Measurements from ENCODE around the gene TTC13.

The TTC13 gene

GRCh38 chr1:230936475-230936874 lies 42.2 kb downstream of the TTC13 start:
- ChIA-PET POLR2A (no interaction called here), CTCF (no interaction called here)
- no peak for DNase-seq (ENCODE audit: extremely low spot score)
- TF ChIP-seq CTCF (IDR thresholded peaks at IDR 0.05; ENCODE audit: control extremely low read depth, extremely low read depth, low read depth, missing control alignments) = no peak

- no peak for TF ChIP-seq CTCF (IDR thresholded peaks at IDR 0.05; ENCODE audit: control extremely low read depth, extremely low read depth, low read depth, missing control alignments)
- DNase-seq (ENCODE audit: extremely low spot score) = no peak
- CTCF ChIA-PET = interaction anchor here (1.1 kb wide), 2 partner anchors 18 to 19 kb away, joined by 3 read pairs; no protein-coding TSS in a partner anchor
- POLR2A ChIA-PET = no interaction called here
Observed at GRCh38 chr1:230935852-230936251, 42.8 kb downstream of the TTC13 start.

- no peak for DNase-seq (ENCODE audit: extremely low spot score)
- no peak for TF ChIP-seq CTCF (IDR thresholded peaks at IDR 0.05; ENCODE audit: control extremely low read depth, extremely low read depth, low read depth, missing control alignments)
- ChIA-PET CTCF (no interaction called here), POLR2A (no interaction called here)
Observed at GRCh38 chr1:230930986-230931385, 47.7 kb downstream of the TTC13 start.

GRCh38 chr1:230926182-230926581 lies 52.5 kb downstream of the TTC13 start:
- no peak for TF ChIP-seq CTCF (IDR thresholded peaks at IDR 0.05; ENCODE audit: control extremely low read depth, extremely low read depth, low read depth, missing control alignments)
- ChIA-PET CTCF (interaction anchor here (1.1 kb wide), 2 partner anchors 10 to 285 kb away, joined by 3 read pairs; no protein-coding TSS in a partner anchor), POLR2A (no interaction called here)
- no peak for DNase-seq (ENCODE audit: extremely low spot score)

- no peak for TF ChIP-seq CTCF (IDR thresholded peaks at IDR 0.05; ENCODE audit: control extremely low read depth, extremely low read depth, low read depth, missing control alignments)
- ChIA-PET CTCF (interaction anchor here (1.1 kb wide), 2 partner anchors 9 to 285 kb away, joined by 3 read pairs; no protein-coding TSS in a partner anchor), POLR2A (no interaction called here)
- DNase-seq (ENCODE audit: extremely low spot score) = no peak
Observed at GRCh38 chr1:230925608-230926007, 53.1 kb downstream of the TTC13 start.

GRCh38 chr1:230923176-230923575 lies 55.5 kb downstream of the TTC13 start:
- ChIA-PET POLR2A (no interaction called here), CTCF (interaction anchor here (1.0 kb wide), 1 partner anchor 10 kb away, joined by 3 read pairs; no protein-coding TSS in a partner anchor)
- DNase-seq (ENCODE audit: extremely low spot score) = no peak
- no peak for TF ChIP-seq CTCF (IDR thresholded peaks at IDR 0.05; ENCODE audit: control extremely low read depth, extremely low read depth, low read depth, missing control alignments)

- ChIA-PET CTCF (interaction anchor here (1.0 kb wide), 1 partner anchor 10 kb away, joined by 3 read pairs; no protein-coding TSS in a partner anchor), POLR2A (no interaction called here)
- DNase-seq (ENCODE audit: extremely low spot score) = no peak
- no peak for TF ChIP-seq CTCF (IDR thresholded peaks at IDR 0.05; ENCODE audit: control extremely low read depth, extremely low read depth, low read depth, missing control alignments)
Observed at GRCh38 chr1:230922620-230923019, 56.0 kb downstream of the TTC13 start.
